ENCODE measurements around the gene MRPS23. TPM values are rescaled to one million over a fixed set of nuclear protein-coding genes. Genes with fewer than 3 reads are reported as not detected.

Gene MRPS23
- total and polyA plus RNA-seq, 9 of the 15 experiments (the other 6 are each of a cell fraction or from before 2014, with no cell fraction given) = 59.1 to 298 (median 98.8) TPM

DNA sequence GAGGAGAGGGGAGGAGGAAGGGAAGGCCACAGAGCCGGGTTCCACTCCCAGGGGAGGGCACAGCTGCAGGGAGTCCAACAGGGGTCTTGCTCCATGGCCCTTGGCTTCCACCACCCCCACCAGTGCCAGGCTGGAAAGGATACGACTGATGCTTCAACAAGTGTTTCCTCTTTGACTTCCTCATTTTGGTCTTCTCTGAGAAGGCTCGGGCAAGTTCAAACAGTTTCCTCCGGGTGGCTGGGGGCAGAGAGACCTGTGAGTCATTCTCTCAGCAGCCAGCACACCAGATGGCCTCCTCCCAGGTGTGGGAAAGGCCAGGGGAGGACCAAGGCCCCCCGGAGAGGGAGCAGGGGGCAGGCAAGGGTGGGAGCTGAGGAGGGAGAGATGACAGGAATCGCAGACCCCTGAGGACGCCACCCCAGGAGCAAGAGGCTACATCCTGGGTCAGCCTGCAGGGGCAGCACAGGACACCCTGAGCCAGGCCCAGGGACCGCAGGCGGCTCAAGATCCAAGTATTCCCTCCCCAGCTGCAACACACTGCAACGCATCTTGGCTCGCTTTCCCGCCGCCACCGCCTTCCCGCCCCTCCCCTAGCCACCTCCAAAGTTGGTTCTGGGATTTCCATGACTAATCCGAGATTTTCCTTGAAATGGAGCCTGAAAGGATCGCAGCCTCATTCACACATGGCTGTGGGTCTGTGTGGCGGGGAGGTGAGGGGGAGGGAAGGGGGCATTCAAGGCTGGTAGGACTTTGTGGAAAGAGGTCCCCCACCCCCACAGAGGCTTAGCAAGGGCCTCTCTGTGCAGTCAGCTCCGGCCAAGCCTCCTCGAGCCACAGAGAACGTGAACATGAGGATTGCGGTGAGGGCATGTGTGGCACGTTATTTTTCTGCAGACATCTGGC, 18.4 kb upstream of the MRPS23 start (continued):
- TF ChIP-seq ETV1 (tag; conservative IDR thresholded peaks at IDR 0.05; ENCODE audit: low read depth) = no peak
- peak in 1 of 2 experiments; percentile 47; a peak in 1 of 4 replicates for TF ChIP-seq MAZ (CRISPR knock-in tag; conservative IDR thresholded peaks at IDR 0.05 in 1 of 2, IDR thresholded peaks at IDR 0.05 in 1 of 2)
- peak in 1 of 2 experiments; percentile 77; a peak in 2 of 4 replicates for TF ChIP-seq ETV6 (IDR thresholded peaks at IDR 0.05; ENCODE audit: borderline replicate concordance in 1 of 2, low read depth in 2 of 2, low read length in 1 of 2)
- TF ChIP-seq ETV6 (CRISPR knock-in tag; IDR thresholded peaks at IDR 0.05; ENCODE audit: borderline replicate concordance) = no peak
- TF ChIP-seq ZBTB17 (CRISPR knock-in tag; IDR thresholded peaks at IDR 0.05) = peak; percentile 42; the same call in 1 of the 2 replicates
- peak; percentile 49; the same call in 1 of the 2 replicates for TF ChIP-seq ZNF584 (CRISPR knock-in tag; IDR thresholded peaks at IDR 0.05; ENCODE audit: low read depth)
- TF ChIP-seq HDAC6 (IDR thresholded peaks at IDR 0.05; ENCODE audit: low read depth, low read length) = no peak
- TF ChIP-seq SMC3 (conservative IDR thresholded peaks at IDR 0.05; ENCODE audit: insufficient read depth, low read depth, low read length) = no peak
- TF ChIP-seq TEAD4 (IDR thresholded peaks at IDR 0.05; ENCODE audit: low read length) = peak; percentile 44; the same call in 1 of the 2 replicates
- no peak for TF ChIP-seq TEAD4 (CRISPR knock-in tag; IDR thresholded peaks at IDR 0.05; ENCODE audit: borderline replicate concordance)
- TF ChIP-seq, protein P1, sequence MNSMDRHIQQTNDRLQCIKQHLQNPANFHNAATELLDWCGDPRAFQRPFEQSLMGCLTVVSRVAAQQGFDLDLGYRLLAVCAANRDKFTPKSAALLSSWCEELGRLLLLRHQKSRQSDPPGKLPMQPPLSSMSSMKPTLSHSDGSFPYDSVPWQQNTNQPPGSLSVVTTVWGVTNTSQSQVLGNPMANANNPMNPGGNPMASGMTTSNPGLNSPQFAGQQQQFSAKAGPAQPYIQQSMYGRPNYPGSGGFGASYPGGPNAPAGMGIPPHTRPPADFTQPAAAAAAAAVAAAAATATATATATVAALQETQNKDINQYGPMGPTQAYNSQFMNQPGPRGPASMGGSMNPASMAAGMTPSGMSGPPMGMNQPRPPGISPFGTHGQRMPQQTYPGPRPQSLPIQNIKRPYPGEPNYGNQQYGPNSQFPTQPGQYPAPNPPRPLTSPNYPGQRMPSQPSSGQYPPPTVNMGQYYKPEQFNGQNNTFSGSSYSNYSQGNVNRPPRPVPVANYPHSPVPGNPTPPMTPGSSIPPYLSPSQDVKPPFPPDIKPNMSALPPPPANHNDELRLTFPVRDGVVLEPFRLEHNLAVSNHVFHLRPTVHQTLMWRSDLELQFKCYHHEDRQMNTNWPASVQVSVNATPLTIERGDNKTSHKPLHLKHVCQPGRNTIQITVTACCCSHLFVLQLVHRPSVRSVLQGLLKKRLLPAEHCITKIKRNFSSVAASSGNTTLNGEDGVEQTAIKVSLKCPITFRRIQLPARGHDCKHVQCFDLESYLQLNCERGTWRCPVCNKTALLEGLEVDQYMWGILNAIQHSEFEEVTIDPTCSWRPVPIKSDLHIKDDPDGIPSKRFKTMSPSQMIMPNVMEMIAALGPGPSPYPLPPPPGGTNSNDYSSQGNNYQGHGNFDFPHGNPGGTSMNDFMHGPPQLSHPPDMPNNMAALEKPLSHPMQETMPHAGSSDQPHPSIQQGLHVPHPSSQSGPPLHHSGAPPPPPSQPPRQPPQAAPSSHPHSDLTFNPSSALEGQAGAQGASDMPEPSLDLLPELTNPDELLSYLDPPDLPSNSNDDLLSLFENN (IDR thresholded peaks at IDR 0.05; ENCODE audit: low read depth in 2 of 2, low read length in 2 of 2) = no peak
- no peak for TF ChIP-seq HLTF (IDR thresholded peaks at IDR 0.05)
- peak; percentile 61 for TF ChIP-seq ARID1B (IDR thresholded peaks at IDR 0.05)
- TF ChIP-seq ZNF124 (CRISPR knock-in tag; IDR thresholded peaks at IDR 0.05) = no peak
- peak in 1 of 2 experiments; percentile 29; a peak in 2 of 4 replicates for TF ChIP-seq NRF1 (conservative IDR thresholded peaks at IDR 0.05 in 1 of 2, IDR thresholded peaks at IDR 0.05 in 1 of 2)
- TF ChIP-seq SMARCA4 (IDR thresholded peaks at IDR 0.05) = peak; percentile 50; the same call in 1 of the 2 replicates
- TF ChIP-seq ESRRA (IDR thresholded peaks at IDR 0.05; ENCODE audit: borderline replicate concordance, low read depth) = 0 out of 2 replicates have a peak, but pooled peaks have one; percentile 26
- peak; percentile 85; the same call in 1 of the 2 replicates for TF ChIP-seq SMARCE1 (IDR thresholded peaks at IDR 0.05)
- TF ChIP-seq GATAD2B (IDR thresholded peaks at IDR 0.05; ENCODE audit: borderline replicate concordance) = no peak
- TF ChIP-seq ZNF23 (CRISPR knock-in tag; IDR thresholded peaks at IDR 0.05) = no peak
- TF ChIP-seq, protein P2, sequence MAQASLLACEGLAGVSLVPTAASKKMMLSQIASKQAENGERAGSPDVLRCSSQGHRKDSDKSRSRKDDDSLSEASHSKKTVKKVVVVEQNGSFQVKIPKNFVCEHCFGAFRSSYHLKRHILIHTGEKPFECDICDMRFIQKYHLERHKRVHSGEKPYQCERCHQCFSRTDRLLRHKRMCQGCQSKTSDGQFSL (CRISPR knock-in tag; IDR thresholded peaks at IDR 0.05) = no peak
- TF ChIP-seq, protein P2 (tag; IDR thresholded peaks at IDR 0.05) = no peak

Measured in K562 (cell line).